GM21576 (cell line): Measurements from ENCODE around the gene GCLC.

Experiments used
- ATAC-seq: cut with Tn5 transposase; IDR thresholded peaks from one replicate; pipeline ENCODE4 v1.9.1; 2021; ENCODE audit warnings: mild to moderate bottlenecking, moderate library complexity; ENCODE audit not compliant: unreplicated experiment

Gene GCLC

GRCh38 chr6:53527249-53527765 is 17.6 kb downstream of the GCLC start:
- no peak for ATAC-seq

- ATAC-seq = no peak
Measured at GRCh38 chr6:53526000-53526399, 18.9 kb downstream of the GCLC start.

GRCh38 chr6:53524455-53524815 is 20.5 kb downstream of the GCLC start:
- ATAC-seq = no peak

GRCh38 chr6:53523511-53524454 is 21.1 kb downstream of the GCLC start:
- no peak for ATAC-seq

- no peak for ATAC-seq
Measured at GRCh38 chr6:53520320-53520928, 24.5 kb downstream of the GCLC start.

- ATAC-seq = no peak
Measured at GRCh38 chr6:53518862-53519261, 26.0 kb downstream of the GCLC start.

GRCh38 chr6:53517021-53517420 is 27.9 kb downstream of the GCLC start:
- no peak for ATAC-seq

- ATAC-seq = no peak
Measured at GRCh38 chr6:53514677-53515076, 30.2 kb downstream of the GCLC start.

- ATAC-seq = no peak
Measured at GRCh38 chr6:53513519-53513966, 31.4 kb downstream of the GCLC start.

- ATAC-seq = no peak
Measured at GRCh38 chr6:53513056-53513455, 31.8 kb downstream of the GCLC start.

GRCh38 chr6:53512626-53513025 is 32.3 kb downstream of the GCLC start:
- ATAC-seq = no peak

GRCh38 chr6:53510746-53511145 is 34.2 kb downstream of the GCLC start:
- ATAC-seq = no peak

- no peak for ATAC-seq
Measured at GRCh38 chr6:53506872-53507271, 38.0 kb downstream of the GCLC start.

- no peak for ATAC-seq
Measured at GRCh38 chr6:53504512-53504911, 40.4 kb downstream of the GCLC start.

- no peak for ATAC-seq
Measured at GRCh38 chr6:53503060-53503459, 41.8 kb downstream of the GCLC start.

- no peak for ATAC-seq
Measured at GRCh38 chr6:53501432-53501831, 43.5 kb downstream of the GCLC start.

GRCh38 chr6:53500095-53500494 is 44.8 kb downstream of the GCLC start:
- no peak for ATAC-seq

- ATAC-seq = no peak
Measured at GRCh38 chr6:53499094-53499493, 45.8 kb downstream of the GCLC start.

- no peak for ATAC-seq
Measured at GRCh38 chr6:53498649-53499048, 46.3 kb downstream of the GCLC start.

- no peak for ATAC-seq
Measured at GRCh38 chr6:53497905-53498304, 47.0 kb downstream of the GCLC start.

- no peak for ATAC-seq
Measured at GRCh38 chr6:53496797-53497375, 48.0 kb downstream of the GCLC start.
